Measurements from ENCODE around the gene MCCC1.
"Not testable (repeated sequence)": the region's sequence is repeated elsewhere in the genome, so short reads cannot be mapped to it uniquely, and the experiment has no call there.

The MCCC1 gene

GRCh38 chr3:183099026-183099837, at the start of gene MCCC1:
Gene MCCC1 (minus strand): TSS chr3:183099496. CDS start chr3:183099440, 56 bp downstream.
- in situ Hi-C loops (cut with MboI; ENCODE audit: low sequenced_read_pairs) = no loop called here

GRCh38 chr3:183148056-183148455, 48.8 kb upstream of the MCCC1 start:
- in situ Hi-C loops (cut with MboI; ENCODE audit: low sequenced_read_pairs) = no loop called here

GRCh38 chr3:183144363-183144762, 45.1 kb upstream of the MCCC1 start:
- in situ Hi-C loops (cut with MboI; ENCODE audit: low sequenced_read_pairs) = no loop called here

DNA sequence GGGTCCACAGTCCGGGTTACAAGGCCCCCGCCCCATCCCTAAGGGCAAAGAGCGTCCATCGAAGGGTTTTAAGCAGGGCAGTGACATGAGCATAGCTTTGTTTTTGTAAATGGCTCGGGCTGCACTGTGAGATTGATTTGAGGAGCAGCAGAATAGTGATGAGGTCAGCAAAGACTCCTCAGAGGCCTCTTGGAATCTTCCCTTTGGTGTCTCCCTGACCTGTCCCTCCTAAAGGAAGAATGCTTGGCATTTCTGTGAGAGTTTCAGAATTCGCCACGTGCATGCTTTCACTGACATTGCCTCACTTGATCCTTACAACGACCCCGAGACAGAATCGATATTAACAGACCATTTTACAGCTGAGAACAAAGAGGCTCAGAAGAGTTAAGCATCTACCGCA, 42.9 kb upstream of the MCCC1 start:
- in situ Hi-C loops (cut with MboI; ENCODE audit: low sequenced_read_pairs) = no loop called here

DNA sequence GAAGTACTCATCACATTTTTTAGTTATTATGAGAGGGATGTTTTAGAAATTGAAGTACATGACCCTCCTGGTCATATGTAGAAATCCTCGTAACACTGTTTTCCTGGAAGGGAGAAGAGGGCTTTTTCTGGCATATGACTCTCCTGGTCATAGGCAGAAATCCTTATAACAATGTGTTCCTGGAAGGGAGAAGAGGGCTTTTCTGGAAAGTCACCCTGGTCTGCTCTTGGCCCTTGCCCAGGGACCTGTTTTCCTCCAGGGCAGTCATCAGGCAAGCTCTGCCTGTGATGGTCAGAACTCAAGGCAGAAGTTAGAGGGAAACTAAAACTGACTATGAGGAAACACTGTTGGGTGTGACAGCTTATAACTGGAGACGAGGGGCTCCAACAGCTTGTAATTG, 35.5 kb upstream of the MCCC1 start:
- in situ Hi-C loops (cut with MboI; ENCODE audit: low sequenced_read_pairs) = no loop called here

DNA sequence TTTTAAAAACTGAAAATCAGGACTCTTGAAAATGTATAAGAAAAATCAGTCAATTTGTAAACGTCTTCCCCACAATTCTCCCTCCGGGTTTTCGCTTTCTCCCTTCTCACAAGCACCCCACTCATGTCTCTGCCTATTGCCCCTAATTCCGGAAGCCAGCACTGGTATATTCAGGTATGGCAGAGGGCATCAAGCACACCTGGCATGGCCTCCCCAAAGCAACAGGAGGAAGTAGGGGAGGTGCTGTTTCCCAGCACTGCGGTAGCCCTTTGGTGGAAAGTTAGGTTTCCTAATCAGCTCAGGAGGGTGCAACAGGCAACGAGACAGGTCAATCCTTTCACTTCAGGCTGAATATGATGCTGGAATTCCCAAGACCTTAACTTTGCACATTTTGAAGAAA, 33.1 kb upstream of the MCCC1 start:
- in situ Hi-C loops (cut with MboI; ENCODE audit: low sequenced_read_pairs) = no loop called here

DNA sequence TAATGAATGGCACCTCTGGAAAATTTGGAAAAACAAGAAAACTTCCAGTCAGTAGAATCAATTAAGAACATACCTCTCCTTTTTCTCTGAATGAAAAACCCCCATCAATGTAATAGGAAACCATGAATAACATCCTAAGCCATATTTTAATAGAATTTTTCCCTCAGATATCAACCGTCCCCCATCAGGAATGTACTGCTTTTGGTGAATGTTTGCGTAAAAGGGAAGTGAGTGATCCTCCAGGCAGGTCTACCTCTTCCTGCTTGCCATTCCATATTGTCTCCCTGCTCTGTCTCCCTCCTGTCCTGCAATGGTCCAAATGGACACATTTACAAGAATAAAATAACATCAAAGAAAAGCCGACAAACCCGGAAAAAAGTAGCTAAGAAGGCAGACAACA, 32.4 kb upstream of the MCCC1 start:
- in situ Hi-C loops (cut with MboI; ENCODE audit: low sequenced_read_pairs) = no loop called here

GRCh38 chr3:183131186-183131725, 32.0 kb upstream of the MCCC1 start:
- in situ Hi-C loops (cut with MboI; ENCODE audit: low sequenced_read_pairs) = no loop called here

DNA sequence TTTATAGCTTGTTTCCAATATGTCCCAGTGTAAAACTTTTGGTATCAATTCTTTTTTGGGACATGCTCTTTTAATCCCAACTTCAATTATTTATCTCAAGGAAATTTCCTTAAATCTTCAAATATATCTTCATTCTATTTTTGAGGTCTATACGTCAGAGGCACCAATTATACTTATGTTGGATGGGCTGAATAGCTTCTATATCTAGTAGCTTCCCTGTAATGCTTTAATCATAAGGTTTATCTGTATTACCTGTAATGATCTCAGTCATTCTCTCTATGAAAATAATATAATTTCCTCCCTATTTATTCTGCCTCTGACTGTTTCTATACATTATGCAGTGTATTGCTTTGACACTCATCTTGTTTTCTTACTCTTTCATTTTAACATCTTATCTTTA, 29.9 kb upstream of the MCCC1 start:
- in situ Hi-C loops (cut with MboI; ENCODE audit: low sequenced_read_pairs) = loop anchor here (10.0 kb wide), 1 partner anchor 256 kb away; no protein-coding TSS in a partner anchor

DNA sequence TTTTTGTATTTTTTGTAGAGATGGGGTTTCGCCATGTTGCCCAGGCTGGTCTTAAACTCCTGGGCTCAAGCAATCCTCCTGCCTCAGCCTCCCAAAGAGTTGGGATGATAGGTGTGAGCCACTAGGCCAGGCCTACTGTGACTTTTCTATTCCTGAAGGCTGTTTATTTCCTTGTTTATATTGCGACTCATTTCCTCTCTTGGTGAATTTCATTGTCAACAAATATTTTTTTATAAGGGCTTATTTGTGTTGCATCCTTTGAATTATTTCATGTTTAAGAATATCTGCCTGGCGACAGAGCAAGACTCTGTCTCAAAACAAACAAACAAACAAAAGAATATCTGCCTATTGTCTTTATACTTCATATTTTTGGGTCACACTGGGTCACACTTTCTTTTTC, 29.4 kb upstream of the MCCC1 start:
- in situ Hi-C loops (cut with MboI; ENCODE audit: low sequenced_read_pairs) = loop anchor here (10.0 kb wide), 1 partner anchor 256 kb away; no protein-coding TSS in a partner anchor

GRCh38 chr3:183123891-183124290, 24.6 kb upstream of the MCCC1 start:
- in situ Hi-C loops (cut with MboI; ENCODE audit: low sequenced_read_pairs) = loop anchor here (10.0 kb wide), 1 partner anchor 261 kb away; no protein-coding TSS in a partner anchor

- in situ Hi-C loops (cut with MboI; ENCODE audit: low sequenced_read_pairs) = loop anchor here (10.0 kb wide), 1 partner anchor 262 kb away; no protein-coding TSS in a partner anchor
Observed at GRCh38 chr3:183122257-183122932, 23.1 kb upstream of the MCCC1 start.

DNA sequence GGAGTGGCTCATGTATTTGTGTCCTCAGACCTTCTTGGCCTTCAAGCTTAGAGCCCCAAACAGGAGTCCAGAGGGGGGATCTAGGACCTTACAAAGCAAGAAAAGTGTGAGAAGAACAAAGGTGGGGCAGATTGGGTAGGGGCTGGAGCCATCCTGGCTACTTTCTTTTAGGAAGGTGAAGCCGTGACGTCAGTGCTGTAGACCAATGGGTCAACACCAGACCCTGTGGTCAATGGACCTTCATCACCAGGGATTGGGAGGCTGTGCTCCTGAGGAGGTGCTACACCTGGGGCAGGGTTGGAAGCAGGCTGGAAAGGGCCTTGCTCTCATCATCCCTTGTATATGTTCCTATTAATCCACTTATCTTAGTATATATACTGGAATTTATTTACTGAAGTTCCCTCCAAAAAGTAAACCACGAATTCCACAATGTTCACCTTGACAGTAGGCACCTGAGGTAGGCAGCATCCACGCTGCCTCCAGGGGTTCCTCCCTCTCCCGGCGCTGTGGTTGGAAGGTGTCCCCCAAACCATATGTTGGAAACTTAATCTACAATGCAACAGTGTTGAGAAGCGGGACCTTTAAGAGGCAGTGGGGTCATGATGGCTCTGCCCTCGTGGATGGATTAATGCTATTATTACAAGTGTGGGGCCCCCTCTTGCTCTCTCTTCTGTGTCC, 21.4 kb upstream of the MCCC1 start:
- in situ Hi-C loops (cut with MboI; ENCODE audit: low sequenced_read_pairs) = loop anchor here (10.0 kb wide), 1 partner anchor 264 kb away; no protein-coding TSS in a partner anchor

- in situ Hi-C loops (cut with MboI; ENCODE audit: low sequenced_read_pairs) = no loop called here
Observed at GRCh38 chr3:183117056-183117455, 17.8 kb upstream of the MCCC1 start.

GRCh38 chr3:183116025-183116614, 16.8 kb upstream of the MCCC1 start:
- in situ Hi-C loops (cut with MboI; ENCODE audit: low sequenced_read_pairs) = no loop called here

- in situ Hi-C loops (cut with MboI; ENCODE audit: low sequenced_read_pairs) = no loop called here
Observed at GRCh38 chr3:183114384-183115178, 15.3 kb upstream of the MCCC1 start.

DNA sequence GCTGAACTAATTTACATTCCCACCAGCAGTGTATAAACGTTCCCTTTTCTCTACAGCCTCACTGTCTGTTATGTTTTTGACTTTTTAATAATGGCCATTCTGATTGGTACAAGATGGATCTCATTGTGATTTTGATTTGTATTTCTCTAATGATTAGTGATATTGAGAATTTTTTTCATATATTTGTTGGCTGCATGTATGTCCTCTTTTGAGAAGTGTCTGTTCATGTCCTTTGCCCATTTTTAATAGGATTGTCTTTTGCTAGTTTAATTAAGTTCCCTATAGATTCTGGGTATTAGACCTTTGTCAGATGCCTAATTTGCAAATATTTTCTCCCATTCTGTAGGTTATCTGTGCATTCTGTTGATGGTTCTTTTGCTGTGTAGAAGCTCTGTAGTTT, 10.6 kb upstream of the MCCC1 start:
- in situ Hi-C loops (cut with MboI; ENCODE audit: low sequenced_read_pairs) = not testable (repeated sequence)

DNA sequence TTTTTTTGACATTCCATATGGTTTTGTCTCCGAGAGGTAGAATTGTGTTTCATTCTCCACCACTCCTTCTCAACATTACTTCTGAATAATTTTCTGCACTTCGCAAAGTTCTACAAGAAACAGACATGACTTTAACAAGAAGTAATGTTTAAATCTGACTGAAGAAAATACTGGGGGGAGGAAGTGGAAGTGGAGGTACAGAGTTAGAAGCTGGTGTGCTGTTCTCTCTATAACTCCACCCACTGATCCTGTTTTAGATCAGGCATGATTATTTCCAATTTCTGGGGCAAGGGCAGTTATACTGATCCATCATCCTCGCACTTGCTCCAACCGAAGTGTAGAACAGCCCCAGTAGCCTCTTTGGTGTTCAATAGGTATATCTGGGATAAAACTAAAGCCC, 9.2 kb upstream of the MCCC1 start:
- in situ Hi-C loops (cut with MboI; ENCODE audit: low sequenced_read_pairs) = no loop called here

DNA sequence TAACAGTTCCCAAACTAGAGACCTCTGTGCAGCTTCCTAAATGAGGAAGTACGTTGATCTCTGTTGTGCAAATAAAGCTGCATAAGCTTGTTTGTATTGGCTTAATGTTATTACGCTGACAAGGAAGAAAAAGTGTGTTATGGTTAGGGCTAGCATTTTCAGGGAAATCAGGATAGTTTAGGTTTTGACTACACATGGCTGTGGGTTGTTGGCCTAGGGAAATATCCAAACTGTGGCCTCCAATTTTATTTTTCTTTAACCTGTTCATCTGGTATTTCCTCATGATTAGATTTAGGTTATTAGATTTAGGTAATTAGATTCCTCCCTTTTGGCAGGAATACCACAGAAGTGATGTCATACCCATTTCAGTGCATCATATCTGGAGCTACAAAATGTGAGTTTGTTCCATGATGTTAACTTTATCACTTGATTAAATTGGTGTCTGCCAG, 8.7 kb upstream of the MCCC1 start:
- in situ Hi-C loops (cut with MboI; ENCODE audit: low sequenced_read_pairs) = no loop called here

- in situ Hi-C loops (cut with MboI; ENCODE audit: low sequenced_read_pairs) = not testable (repeated sequence)
Observed at GRCh38 chr3:183107372-183107771, 8.1 kb upstream of the MCCC1 start.
